ENCODE results near the gene TMEM238L.

TMEM238L gene

GRCh38 chr17:10748531-10749181 is 55.2 kb downstream of the TMEM238L start:
- DNase-seq (ENCODE audit: low read depth in 1 of 2, low spot score in 1 of 2): no peak

GRCh38 chr17:10745231-10745630 is 58.7 kb downstream of the TMEM238L start:
- no peak for DNase-seq (ENCODE audit: low read depth in 1 of 2, low spot score in 1 of 2)
